Measurements from ENCODE around the gene CYP4F3.

CYP4F3 gene

GRCh38 chr19:15701757-15702533 lies 61.2 kb downstream of the CYP4F3 start:
- DNase-seq (ENCODE audit: low spot score) = no peak

GRCh38 chr19:15702534-15702930 lies 61.8 kb downstream of the CYP4F3 start:
- H3K36me3 Mint-ChIP-seq (ENCODE audit: low read depth) = no peaks in the 10 kb centered on the region
- H3K4me1 Mint-ChIP-seq (ENCODE audit: low read depth) = peaks cover 3% of the 10 kb centered on the region
- no peak overlapping the region for H3K4me3 Mint-ChIP-seq
- H3K27ac Mint-ChIP-seq = no peak overlapping the region
- no peaks in the 10 kb centered on the region for H3K9me3 Mint-ChIP-seq
- H3K27me3 Mint-ChIP-seq (ENCODE audit: low read depth) = no peaks in the 10 kb centered on the region
- DNase-seq (ENCODE audit: low spot score) = no peak

More at GRCh38 chr19:15701757-15702533, 61.2 kb downstream of the CYP4F3 start:
- Mint-ChIP-seq H3K27me3 (ENCODE audit: low read depth) (no peaks in the 10 kb centered on the region), H3K27ac (no peak overlapping the region), H3K9me3 (no peaks in the 10 kb centered on the region), H3K36me3 (ENCODE audit: low read depth) (no peaks in the 10 kb centered on the region), H3K4me3 (no peak overlapping the region), H3K4me1 (ENCODE audit: low read depth) (peaks cover 3% of the 10 kb centered on the region)

Measured in T-helper 2 cell treated with Interferon-gamma antibody and Interleukin-4, amounts not matched to agents 5 μg/mL and 100 μg/mL, for 36 hours (primary cell).